H1 (cell line): ENCODE data around the gene CD300H.

Experiments
- ATF2 ChIP-seq: IDR thresholded peaks from 2 replicates; pipeline ENCODE4 v1.6.1; 2012; ENCODE audit warnings: low read length, inconsistent platforms
- ATF3 ChIP-seq: IDR thresholded peaks from 2 replicates; pipeline ENCODE4 v1.6.1; 2011; ENCODE audit warnings: low read depth, mild to moderate bottlenecking, low read length; ENCODE audit not compliant: insufficient read depth
- CTCF ChIP-seq, 3 experiments: IDR thresholded peaks; 1 replicate in 2 of 3; 2 replicates in 1 of 3; pipeline versions ENCODE4 v1.5.1 to v1.6.1; 2011; ENCODE audit warnings: low read length in 3 of 3, mild to moderate bottlenecking in 3 of 3, inconsistent platforms in 2 of 3, low read depth in 1 of 3, moderate library complexity in 1 of 3; ENCODE audit not compliant: insufficient read depth in 1 of 3; ENCODE audit errors: control extremely low read depth in 1 of 3
- EGR1 ChIP-seq: IDR thresholded peaks from 2 replicates; pipeline ENCODE4 v1.6.1; 2011; ENCODE audit warnings: low read depth, low read length, borderline replicate concordance
- FOSL1 ChIP-seq: IDR thresholded peaks from 2 replicates; pipeline ENCODE4 v1.6.1; 2011; ENCODE audit warnings: mild to moderate bottlenecking, low read depth, low read length, moderate library complexity; ENCODE audit not compliant: insufficient read depth
- HDAC2 ChIP-seq, 2 experiments: fragments of 300-600 bp in 1 of 2; sonication (generic) in 1 of 2; IDR thresholded peaks; 2 replicates each; pipeline ENCODE4 v1.6.1; 2011 to 2012; ENCODE audit warnings: low read depth in 2 of 2, low read length in 2 of 2, mild to moderate bottlenecking in 2 of 2, moderate library complexity in 2 of 2, borderline replicate concordance in 1 of 2, inconsistent platforms in 1 of 2
- KDM1A ChIP-seq: fragments of 200-600, 300-600 bp; sonication (generic); IDR thresholded peaks from 2 replicates; pipeline ENCODE4 v1.7.1; 2016; ENCODE audit warnings: mild to moderate bottlenecking, low read length, borderline replicate concordance
- NANOG ChIP-seq: IDR thresholded peaks from 2 replicates; pipeline ENCODE4 v1.6.1; 2011; ENCODE audit warnings: low read length, low read depth, mild to moderate bottlenecking, inconsistent platforms; ENCODE audit not compliant: insufficient read depth, poor library complexity, severe bottlenecking
- POLR2AphosphoS5 ChIP-seq: IDR thresholded peaks from 2 replicates; pipeline ENCODE4 v1.6.1; 2011; ENCODE audit warnings: low read depth, low read length
- RFX5 ChIP-seq: IDR thresholded peaks from 2 replicates; pipeline ENCODE4 v1.6.1; 2011; ENCODE audit warnings: low read depth, low read length, improper control_type of control experiment, borderline replicate concordance
- RNF2 ChIP-seq: fragments of 200-900, 300-1000 bp; sonication (generic); IDR thresholded peaks from 2 replicates; pipeline ENCODE4 v1.7.1; 2016; ENCODE audit warnings: borderline replicate concordance, low read depth, mild to moderate bottlenecking, antibody characterized with exemption, low read length; ENCODE audit not compliant: poor library complexity, severe bottlenecking; ENCODE audit errors: missing control alignments
- SAP30 ChIP-seq: fragments of 300-600 bp; sonication (generic); IDR thresholded peaks from 2 replicates; pipeline ENCODE4 v1.7.1; 2012; ENCODE audit warnings: low read length, moderate library complexity, mild to moderate bottlenecking, inconsistent platforms; ENCODE audit not compliant: insufficient read depth, insufficient replicate concordance
- YY1 ChIP-seq: IDR thresholded peaks from 2 replicates; pipeline ENCODE4 v1.6.1; 2011; ENCODE audit warnings: low read depth, mild to moderate bottlenecking, low read length

GRCh38 chr17:74592087-74592990 is 25.0 kb upstream of the CD300H start, which contains the start of gene CD300LD:
- no peak for TF ChIP-seq POLR2AphosphoS5
- TF ChIP-seq SAP30: no peak
- no peak for TF ChIP-seq NANOG
- TF ChIP-seq KDM1A: no peak
- no peak for TF ChIP-seq YY1
- TF ChIP-seq CTCF (IDR thresholded peaks at IDR 0.05; ENCODE audit: control extremely low read depth in 1 of 3, insufficient read depth in 1 of 3, low read depth in 1 of 3, low read length in 3 of 3): no peak
- no peak for TF ChIP-seq RFX5
- TF ChIP-seq EGR1: no peak
- no peak for TF ChIP-seq ATF3
- TF ChIP-seq HDAC2 (IDR thresholded peaks at IDR 0.05; ENCODE audit: borderline replicate concordance in 1 of 2, low read depth in 2 of 2, low read length in 2 of 2): no peak
- TF ChIP-seq ATF2: no peak
- TF ChIP-seq RNF2: no peak
- no peak for TF ChIP-seq FOSL1
